GM19438 (cell line): ENCODE data around the gene DNAH7.
"Not testable (repeated sequence)": the region's sequence is repeated elsewhere in the genome, so short reads cannot be mapped to it uniquely, and the experiment has no call there.

ENCODE experiments used
- ATAC-seq: cut with Tn5 transposase; IDR thresholded peaks from one replicate; pipeline ENCODE4 v1.9.1; 2021; ENCODE audit warnings: low read depth; ENCODE audit not compliant: unreplicated experiment

The DNAH7 gene

DNA sequence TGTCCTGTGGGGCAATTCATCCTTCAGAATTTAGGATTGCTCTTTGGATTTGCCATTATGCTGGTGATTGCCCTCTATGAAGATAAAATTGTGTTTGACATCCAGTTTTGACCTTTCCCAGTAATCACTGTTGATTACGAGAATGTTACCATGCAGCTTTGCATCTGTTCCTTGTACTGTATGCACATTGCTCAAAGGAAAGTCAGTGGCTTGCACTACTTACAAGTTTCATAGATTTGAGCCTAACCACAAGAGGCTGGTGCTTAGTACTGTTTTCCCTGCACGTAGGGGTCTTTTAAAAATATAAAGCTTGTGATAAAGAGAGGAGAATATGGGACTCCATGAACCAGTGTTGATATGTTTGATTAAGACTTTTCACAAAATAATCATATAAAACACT is 333.7 kb downstream of the DNAH7 start:
- ATAC-seq = no peak

DNA sequence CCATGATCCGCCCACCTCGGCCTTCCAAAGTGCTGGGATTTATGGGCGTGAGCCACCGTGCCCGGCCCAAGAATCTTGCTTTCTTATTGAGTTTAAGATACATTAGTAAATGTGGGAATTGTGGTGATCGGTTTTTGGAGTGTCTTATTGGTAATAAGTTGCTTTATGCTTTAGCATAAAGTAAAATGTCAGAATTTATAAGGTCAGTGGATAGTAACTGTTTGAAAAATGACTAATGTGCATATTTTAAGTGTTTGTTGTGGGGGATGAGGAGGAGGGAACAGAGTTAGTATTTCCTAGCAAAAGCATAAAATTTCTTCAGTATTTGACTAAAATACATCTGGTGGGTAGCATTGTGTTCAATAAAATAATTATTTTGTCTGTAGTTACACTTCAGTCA is 334.2 kb downstream of the DNAH7 start:
- no peak for ATAC-seq

DNA sequence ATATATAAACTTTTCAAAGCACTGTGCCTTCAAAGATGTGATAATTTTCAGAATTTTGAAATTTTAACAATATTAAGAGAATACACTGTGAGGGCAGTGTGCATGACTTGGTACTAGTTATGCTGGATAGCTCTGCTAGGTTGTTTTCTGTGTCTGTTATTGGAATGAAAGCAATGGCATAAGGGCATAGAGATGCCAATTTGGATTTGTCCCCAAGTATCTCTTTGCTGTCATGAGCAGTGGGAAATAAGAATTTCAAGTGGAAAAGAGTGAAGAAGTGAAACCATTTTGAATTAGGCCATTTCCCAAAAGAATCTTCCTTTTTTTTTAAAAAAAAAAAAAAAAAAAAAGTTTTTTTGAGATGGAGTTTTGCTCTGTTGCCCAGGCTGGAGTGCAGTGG is 334.8 kb downstream of the DNAH7 start:
- no peak for ATAC-seq

DNA sequence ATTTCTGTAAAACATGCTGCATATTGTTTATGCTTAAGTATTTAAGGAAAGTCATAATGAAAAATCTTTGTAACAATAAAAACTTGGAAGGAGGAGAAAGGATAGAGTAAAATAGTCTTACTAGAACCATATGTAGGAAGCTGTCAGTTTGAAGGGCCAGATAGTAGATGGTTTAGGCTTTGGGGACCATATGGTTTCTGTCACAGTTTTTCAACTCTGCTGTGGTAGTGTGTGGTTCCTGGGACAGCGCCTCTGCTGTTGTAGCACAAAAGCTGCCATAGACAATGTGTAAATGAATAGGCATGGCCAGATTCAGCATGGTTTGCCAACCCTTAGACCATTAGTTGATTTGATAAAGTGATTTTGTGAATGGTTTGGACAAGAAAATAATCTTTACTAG is 336.1 kb downstream of the DNAH7 start:
- ATAC-seq = no peak

DNA sequence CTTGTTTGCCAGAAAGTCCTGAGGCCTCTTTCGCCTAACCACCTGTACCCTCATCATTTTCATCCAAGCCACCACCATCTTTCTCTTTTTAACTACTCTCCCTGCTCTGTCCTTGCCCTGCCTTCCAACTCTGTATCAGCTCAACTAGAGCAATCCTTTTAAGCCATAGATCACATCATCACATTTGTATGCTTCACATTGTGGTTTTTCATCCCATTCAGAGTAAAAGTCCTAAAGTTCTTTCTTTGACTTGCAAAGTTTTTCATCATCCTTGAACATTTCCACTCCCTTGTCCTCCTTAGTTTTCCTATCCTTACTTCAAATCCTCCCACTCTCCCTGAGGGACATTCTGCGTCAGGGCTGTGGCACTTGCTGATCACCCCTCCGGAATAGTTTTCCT is 337.7 kb downstream of the DNAH7 start:
- ATAC-seq = no peak

DNA sequence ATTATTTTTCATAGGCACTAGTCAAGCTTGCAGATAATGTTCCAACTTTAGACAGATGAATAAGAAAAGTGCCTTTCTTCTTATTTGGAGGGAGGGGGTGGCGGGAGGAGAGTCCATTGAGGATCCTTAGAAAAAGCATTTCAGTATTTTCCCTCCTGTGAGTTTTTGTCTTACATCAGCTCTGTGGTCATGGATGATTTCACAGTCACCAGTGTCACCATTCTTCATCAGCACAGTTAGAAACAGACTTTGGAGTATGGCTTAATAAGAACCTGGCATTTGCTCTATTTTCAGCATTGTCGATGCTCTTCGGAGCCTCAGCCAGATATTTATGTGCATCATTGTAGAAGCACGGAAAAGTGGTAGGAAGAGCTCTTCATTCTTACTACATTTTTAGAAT is 341.5 kb downstream of the DNAH7 start:
- ATAC-seq = no peak

DNA sequence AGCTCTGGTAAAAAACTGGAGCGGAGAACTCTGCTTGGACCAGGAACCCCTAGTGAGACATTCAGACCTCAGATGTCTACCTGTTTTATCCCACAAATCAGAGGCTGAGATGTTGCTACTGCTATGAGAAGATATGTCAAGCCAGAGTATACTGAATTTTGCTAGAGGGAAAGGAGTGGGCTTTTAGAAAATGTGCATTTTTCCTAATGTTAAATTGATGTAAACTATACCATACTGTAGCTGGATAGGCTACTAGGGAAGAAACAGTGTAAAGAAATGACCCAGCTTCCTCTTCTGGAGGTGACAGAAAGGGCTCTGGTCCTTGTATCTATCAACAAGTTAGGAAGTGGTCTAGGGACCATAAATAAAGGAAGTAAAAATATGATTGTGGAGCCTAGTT is 346.6 kb downstream of the DNAH7 start:
- no peak for ATAC-seq

DNA sequence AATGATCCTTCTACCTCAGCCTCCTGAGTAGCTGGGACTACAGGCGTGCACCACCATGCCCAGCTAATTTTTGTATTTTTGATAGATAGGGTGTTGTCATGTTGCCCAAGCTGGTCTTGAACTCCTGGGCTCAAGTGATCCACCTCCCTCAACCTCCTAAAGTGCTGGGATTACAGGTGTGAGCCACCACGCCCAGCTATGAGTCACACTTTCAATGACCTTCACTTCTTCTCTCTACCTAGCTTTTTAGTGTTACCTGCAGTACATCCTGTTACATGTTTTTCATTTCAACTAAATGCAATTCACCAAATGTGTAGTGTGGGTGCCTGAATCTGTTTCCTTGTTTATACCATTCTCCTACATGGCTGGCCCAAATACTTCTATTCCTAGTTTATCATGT is 347.6 kb downstream of the DNAH7 start:
- no peak for ATAC-seq

DNA sequence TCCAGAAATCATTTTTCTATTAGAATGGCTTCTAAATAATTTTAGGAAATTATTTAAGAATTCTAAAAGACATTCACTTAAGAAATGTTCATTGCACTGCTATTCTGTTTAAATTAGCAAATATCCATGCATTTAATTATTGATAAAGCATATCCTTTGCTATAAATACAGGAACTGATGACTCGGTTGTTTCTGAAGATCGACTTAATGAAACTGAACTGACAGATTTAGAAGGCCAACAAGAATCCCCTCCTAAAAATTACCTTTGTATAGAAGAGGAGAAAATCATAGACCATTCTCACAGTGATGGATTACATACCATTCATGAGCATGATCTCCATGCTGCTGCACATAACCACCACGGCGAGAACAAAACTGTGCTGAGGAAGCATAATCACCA is 352.2 kb downstream of the DNAH7 start:
- ATAC-seq = no peak

DNA sequence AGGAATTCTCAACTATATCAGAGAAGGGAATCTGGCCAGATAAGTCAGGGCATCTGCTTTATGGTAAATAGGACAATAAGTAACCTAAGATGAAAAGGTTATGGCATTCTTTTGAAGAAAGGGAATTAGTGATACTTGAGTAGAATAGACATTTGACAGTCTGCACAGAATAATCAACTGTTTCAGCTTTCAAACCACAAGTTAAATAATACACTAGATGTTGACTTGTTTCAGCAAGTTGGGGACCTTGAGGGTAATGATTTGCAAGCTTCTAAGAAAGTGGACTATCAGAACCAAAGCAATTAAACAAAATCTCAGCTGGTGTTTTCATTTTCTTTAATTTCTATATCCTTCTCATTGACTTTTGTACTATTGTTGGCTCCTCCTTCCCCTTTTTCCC is 357.2 kb downstream of the DNAH7 start:
- peak; percentile 82 for ATAC-seq

DNA sequence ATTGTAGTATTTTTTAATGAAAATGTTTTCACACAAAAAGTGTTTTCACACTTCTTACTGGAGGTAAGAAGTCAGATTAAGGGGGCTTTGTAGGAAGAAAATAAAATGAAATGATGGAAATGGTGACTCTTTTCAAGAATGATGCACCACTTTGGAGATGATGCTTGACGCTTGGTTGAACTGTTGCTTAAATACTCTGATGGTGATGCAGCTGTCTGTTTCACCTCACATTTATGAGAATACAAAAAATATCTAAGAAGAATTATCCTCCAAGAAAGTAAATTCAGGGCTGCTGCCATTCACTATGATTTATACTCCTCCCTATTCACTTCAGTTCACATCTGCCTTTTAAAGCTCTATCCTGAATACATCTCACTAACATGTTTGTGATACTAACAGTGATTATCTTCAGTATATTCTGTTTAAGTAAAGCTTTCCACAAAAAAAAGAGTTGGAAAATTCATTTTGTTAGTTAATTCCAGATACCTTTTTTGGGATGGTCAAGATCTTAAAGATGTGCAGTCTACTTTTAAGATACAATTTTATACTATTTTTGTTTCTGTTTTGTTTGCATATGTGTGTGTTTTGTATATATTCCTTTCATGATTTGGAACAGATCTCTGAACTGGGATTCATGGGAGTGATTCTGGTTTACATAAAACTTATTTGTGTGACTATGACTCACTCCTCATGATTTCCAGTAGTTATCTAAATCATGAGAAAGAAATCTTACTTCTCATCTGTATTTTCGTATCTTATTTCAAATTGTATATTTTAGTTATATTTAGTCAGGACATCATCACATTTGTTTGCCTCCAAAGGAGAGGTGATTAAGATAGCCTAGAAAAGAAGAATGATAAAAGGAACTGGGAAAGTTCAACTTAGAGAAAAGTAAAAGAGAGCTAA is 358.5 kb downstream of the DNAH7 start:
- no peak for ATAC-seq

DNA sequence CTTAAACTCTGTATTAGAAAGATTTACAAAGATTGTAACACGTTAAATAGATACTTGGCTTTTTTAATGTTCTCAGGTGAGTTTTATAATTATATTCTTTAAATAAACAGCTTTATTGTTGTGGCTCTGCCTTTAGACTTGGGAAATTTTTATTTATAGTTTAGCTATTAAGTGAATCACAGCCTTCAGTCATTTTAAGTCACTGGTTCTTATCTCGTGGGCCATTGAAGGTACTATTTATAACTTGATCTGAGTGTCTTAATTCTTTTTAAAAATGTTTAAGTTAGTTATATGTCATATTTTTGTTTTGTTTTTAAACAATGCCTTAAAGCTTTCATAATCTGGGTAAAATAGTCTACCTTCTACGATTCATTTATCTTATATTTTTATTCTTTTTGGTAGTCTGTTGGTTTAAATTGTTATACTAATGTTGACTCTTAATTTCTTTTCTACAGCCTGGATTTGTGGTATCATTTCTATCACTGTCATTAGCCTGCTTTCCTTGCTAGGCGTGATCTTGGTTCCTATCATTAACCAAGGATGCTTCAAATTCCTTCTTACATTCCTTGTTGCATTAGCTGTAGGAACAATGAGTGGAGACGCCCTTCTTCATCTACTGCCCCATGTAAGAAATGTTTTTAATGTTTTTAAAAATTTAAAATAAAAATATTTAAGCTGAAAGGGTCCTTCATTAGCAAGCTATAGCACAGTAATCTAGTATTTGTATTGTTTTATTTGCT is 362.3 kb downstream of the DNAH7 start:
- ATAC-seq = no peak

DNA sequence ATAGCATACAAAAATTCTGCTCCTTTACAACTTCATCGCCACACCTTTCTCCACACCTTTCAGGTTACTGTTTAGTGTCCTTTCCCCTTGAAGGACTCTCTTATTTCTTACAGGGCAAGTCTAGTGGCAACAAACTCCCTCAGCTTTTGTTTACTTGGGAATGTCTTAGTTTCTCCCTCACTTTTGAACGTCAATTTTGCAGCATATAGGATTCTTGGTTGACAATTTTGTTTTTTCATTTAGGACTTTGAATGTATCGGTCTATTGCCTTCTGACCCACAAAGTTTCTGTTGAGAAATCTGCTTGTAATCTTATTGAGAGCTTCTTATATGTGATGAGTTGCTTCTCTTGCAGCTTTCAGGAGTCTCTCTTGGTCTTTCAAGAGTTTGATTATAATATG is 368.2 kb downstream of the DNAH7 start:
- ATAC-seq = no peak

DNA sequence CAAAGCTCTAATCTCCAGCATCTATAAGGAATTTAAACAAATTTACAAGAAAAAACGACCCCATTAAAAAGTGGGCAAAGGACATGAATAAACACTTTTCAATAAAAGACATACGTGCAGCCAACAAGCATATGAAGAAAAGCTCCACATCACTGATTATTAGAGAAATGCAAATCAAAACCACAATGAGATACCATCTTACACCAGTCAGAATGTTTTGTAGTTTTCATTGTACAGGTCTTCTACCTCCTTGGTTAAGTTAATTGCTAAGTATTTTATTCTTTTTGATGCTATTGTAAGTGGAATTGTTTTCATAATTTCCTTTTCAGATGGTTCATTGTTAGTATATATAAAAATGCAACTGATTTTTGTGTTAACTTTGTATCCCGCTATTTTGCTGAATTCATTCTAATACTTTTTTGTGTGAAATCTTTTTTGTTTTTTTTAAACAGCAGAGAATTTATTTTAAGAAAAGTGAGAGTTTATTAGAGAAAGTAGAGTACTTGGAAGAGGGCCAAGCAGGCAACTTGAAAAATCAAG is 370.9 kb downstream of the DNAH7 start:
- no peak for ATAC-seq

DNA sequence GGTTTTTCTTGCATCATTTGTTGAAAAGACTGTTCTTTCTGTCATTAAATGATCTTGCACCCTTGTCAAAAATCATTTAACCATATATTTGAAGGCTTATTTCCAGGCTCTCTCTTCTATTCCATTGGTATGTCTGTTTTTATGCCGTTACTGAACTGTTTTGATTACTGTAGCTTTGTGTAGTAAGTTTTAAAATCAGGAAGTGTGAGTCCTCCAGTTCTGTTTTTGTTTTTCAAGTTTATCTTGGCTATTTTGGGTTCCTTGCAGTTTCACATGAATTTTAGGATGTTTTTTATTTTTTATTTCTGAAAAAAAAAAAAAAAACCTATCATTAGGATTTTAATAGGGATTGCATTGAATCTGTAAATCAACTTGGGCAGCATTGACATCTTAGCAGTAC is 372.6 kb downstream of the DNAH7 start:
- no peak for ATAC-seq

DNA sequence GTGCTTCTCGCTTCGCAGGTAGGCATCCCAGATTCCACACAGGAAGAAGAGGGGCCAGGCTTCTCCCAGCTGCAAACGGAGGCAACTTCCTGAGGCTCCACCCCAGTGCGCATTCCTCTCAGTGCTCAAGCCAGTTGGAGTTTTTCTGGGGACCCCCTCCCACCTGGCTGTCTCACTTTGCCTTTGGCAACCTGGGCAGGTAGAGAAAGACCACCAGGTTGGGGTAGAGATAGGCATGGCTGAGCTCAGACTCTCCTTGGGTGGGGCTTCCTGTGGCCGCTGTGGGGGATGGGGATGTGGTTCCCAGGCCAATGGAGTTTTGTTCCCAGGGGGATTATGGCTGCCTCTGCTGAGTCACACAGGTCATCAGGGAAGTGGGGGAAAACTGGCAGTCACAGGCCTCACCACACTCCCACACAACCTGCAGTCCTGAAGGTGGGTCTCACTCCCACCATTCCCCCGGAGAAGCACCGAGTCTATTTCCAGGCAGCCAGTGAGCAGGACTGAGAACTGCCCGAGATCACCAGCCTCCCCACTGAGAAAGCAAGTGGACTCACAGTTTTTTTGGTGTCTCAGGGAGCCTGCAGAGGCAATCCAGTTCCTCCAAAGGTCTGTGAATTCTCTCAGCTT is 373.5 kb downstream of the DNAH7 start:
- no peak for ATAC-seq

DNA sequence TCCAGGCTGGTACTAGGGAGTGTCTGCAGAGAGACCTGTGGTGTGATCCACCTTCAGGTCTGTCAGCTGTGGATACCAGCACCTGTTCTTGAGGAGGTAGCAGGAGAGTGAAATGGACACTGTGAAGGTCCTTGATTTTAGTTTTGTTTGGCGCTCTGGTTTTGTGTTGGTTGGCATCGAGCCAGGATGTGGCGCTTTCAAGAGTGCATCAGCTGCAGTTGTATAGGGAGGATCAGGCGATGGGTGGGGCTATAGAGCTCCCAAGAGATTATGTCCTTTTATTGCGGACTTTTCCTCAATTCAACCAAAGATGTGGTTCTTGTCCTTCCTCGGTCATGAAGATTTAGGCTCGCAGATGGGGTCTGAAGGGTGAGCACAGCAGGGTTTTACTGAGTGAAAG is 374.1 kb downstream of the DNAH7 start:
- no peak for ATAC-seq

DNA sequence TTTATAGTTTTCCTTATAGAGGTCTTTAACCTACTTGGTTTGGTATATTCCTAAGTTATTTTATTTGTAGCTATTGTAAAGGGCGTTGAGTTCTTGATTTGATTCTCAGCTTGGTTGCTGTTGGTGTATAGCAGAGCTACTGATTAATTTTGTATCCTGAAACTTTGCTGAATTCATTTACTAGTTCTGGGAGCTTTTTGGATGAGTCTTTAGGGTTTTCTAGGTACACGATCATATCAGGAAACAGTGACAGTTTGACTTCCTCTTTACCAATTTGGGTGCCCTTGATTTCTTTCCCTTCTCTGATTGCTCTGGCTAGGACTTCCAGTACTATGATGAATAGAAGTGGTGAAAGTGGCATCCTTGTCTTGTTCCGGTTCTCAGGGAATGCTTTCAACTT is 376.1 kb downstream of the DNAH7 start:
- not testable (repeated sequence) for ATAC-seq
